Testis (tissue), 2 donors: ENCODE results near the gene AGK.

Experiments used
- CTCF ChIP-seq, 3 experiments: fragments of 450-650 bp in 2 of 3; fragments of 200-600 bp in 1 of 3; sonication (generic) in 1 of 3; IDR thresholded peaks; one replicate each; pipeline ENCODE4 v1.5.1; 2016 to 2019; ENCODE audit warnings: antibody characterized with exemption in 3 of 3, mild to moderate bottlenecking in 2 of 3, moderate library complexity in 1 of 3
- POLR2A ChIP-seq: fragments of 450-650 bp; IDR thresholded peaks from one replicate; pipeline ENCODE4 v1.6.1; 2017; ENCODE audit warnings: antibody characterized with exemption, mild to moderate bottlenecking, moderate library complexity

GRCh38 chr7:141676618-141677017 lies 125.4 kb downstream of the AGK start:
- no peak for TF ChIP-seq POLR2A
- TF ChIP-seq CTCF (IDR thresholded peaks at IDR 0.05), result no peak
